Astrocyte (in vitro differentiated cells and primary cell): ENCODE results near the gene VTCN1.

ENCODE experiments used
- EZH2 ChIP-seq: IDR thresholded peaks from 2 replicates; pipeline ENCODE4 v1.6.1; 2012; ENCODE audit warnings: mild to moderate bottlenecking, low read length, inconsistent platforms; ENCODE audit not compliant: insufficient read depth
- TF ChIP-seq, protein P1 (sequence below): IDR thresholded peaks from 2 replicates; pipeline ENCODE4 v1.5.1; 2011; ENCODE audit warnings: low read depth, mild to moderate bottlenecking, inconsistent platforms, low read length, moderate library complexity; ENCODE audit not compliant: insufficient read depth

DNA sequence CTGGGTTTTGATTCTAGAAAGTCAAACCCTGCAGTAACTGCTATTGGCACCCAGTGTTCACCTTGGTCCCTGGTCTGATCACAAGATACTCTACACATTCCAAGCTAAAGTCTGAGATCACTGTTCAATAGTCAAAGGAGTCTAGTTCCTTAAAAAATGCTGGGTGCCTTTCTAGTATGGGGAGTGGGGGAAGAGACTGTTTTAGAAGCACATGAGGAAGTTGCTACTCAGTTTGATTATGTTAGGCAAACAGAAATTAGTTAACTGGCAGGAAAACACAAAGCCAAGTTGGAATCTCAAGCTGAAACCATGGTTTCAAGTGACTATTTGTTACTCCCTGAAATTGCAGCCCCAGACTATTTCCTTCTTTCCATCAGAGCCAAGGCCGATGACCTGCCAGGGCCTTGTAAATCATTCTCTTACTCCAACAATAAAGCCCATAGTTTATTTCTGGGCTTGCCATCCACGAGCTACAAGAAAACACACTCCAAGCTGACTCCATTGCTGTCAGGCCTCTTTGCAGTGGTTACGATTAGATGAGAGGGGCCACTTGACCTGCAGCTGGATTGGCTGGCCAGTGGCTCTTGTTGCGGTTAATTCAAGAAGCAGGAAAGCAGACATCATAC, 21.1 kb upstream of the VTCN1 start:
- TF ChIP-seq, protein P1, sequence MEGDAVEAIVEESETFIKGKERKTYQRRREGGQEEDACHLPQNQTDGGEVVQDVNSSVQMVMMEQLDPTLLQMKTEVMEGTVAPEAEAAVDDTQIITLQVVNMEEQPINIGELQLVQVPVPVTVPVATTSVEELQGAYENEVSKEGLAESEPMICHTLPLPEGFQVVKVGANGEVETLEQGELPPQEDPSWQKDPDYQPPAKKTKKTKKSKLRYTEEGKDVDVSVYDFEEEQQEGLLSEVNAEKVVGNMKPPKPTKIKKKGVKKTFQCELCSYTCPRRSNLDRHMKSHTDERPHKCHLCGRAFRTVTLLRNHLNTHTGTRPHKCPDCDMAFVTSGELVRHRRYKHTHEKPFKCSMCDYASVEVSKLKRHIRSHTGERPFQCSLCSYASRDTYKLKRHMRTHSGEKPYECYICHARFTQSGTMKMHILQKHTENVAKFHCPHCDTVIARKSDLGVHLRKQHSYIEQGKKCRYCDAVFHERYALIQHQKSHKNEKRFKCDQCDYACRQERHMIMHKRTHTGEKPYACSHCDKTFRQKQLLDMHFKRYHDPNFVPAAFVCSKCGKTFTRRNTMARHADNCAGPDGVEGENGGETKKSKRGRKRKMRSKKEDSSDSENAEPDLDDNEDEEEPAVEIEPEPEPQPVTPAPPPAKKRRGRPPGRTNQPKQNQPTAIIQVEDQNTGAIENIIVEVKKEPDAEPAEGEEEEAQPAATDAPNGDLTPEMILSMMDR, result no peak
- no peak for TF ChIP-seq EZH2
